AG04450 (cell line): ENCODE data around the gene CSF3R. TPM values are rescaled to one million over a fixed set of nuclear protein-coding genes. Genes with fewer than 3 reads are reported as not detected.
"Not testable (repeated sequence)": the region's sequence is repeated elsewhere in the genome, so short reads cannot be mapped to it uniquely, and the experiment has no call there.

Source experiments
- CTCF ChIA-PET: fragments of 300-600, 350-600 bp; formaldehyde crosslinking; extraction: SDS; loops from one replicate; lab custom pipeline; 2022; ENCODE audit warnings: antibody characterized with exemption, inconsistent platforms; lab: Charles Lee
- POLR2A ChIA-PET: fragments of 350-600 bp; formaldehyde crosslinking; extraction: SDS; loops from one replicate; lab custom pipeline; 2021; ENCODE audit warnings: antibody characterized with exemption, inconsistent platforms; lab: Yijun Ruan, JAX
- DNase-seq: peaks from one replicate; pipeline ENCODE4 v3.0.0-alpha.2; 2011; ENCODE audit warnings: low read depth, low spot score
- H3K27ac ChIP-seq: one replicate; pipeline ENCODE4 v1.5.1; 2012; ENCODE audit warnings: low read depth, low read length, control low read depth
- H3K27me3 ChIP-seq: one replicate; pipeline ENCODE4 v1.6.0; 2012; ENCODE audit warnings: low read length; ENCODE audit not compliant: control insufficient read depth, insufficient read depth
- H3K4me3 ChIP-seq: 2 replicates; pipeline ENCODE4 v1.5.1; 2011; ENCODE audit warnings: mild to moderate bottlenecking, low read depth, low read length, control low read depth
- H3K9me3 ChIP-seq: 2 replicates; pipeline ENCODE4 v1.5.1; 2012; ENCODE audit warnings: low read length; ENCODE audit not compliant: control insufficient read depth, insufficient read depth
- CTCF ChIP-seq: IDR thresholded peaks from 2 replicates; pipeline ENCODE4 v1.5.1; 2011; ENCODE audit warnings: low read depth, low read length, control low read depth, inconsistent platforms
- polyA plus RNA-seq: library from polyadenylated mRNA; depleted of rRNA; stranded (reverse); fragments of >200 nt; gene quantifications from 2 replicates; pipeline ENCODE4 v1.2.3, GENCODE V29; 2011

Gene CSF3R
- polyA plus RNA-seq, 1 experiment = not detected

- ChIA-PET CTCF (interaction anchor here (3.0 kb wide), 1 partner anchor 19 kb away, joined by 13 read pairs; no protein-coding TSS in a partner anchor), POLR2A (no interaction called here)
- Histone ChIP-seq H3K9me3 (no peaks in the 10 kb centered on the region; the same call in 1 of the 2 replicates), H3K27ac (no peak overlapping the region), H3K4me3 (no peak overlapping the region), H3K27me3 (peaks cover 12% of the 10 kb centered on the region)
- no peak for DNase-seq
- TF ChIP-seq CTCF = no peak
Measured at GRCh38 chr1:36497207-36497606, 14.5 kb upstream of the CSF3R start.

- ChIA-PET POLR2A (no interaction called here), CTCF (no interaction called here)
- no peaks in the 10 kb centered on the region; the same call in 1 of the 2 replicates for H3K9me3 ChIP-seq
- TF ChIP-seq CTCF = no peak
- no peak overlapping the region for H3K27ac ChIP-seq
- H3K27me3 ChIP-seq = peaks cover 15% of the 10 kb centered on the region
- no peak for DNase-seq
- no peak overlapping the region for H3K4me3 ChIP-seq
Measured at GRCh38 chr1:36494971-36495370, 12.3 kb upstream of the CSF3R start.

- no peak for TF ChIP-seq CTCF
- POLR2A ChIA-PET = no interaction called here
- H3K27me3 ChIP-seq = peaks cover 15% of the 10 kb centered on the region
- no peak for DNase-seq
- H3K9me3 ChIP-seq = no peaks in the 10 kb centered on the region; the same call in 1 of the 2 replicates
- CTCF ChIA-PET = no interaction called here
- H3K27ac ChIP-seq = no peak overlapping the region
- H3K4me3 ChIP-seq = no peak overlapping the region
Measured at GRCh38 chr1:36493524-36493923, 10.8 kb upstream of the CSF3R start.

- CTCF ChIA-PET = no interaction called here
- no peak for DNase-seq
Measured at GRCh38 chr1:36492491-36492890, 9.8 kb upstream of the CSF3R start.

GRCh38 chr1:36489258-36490051 lies 6.7 kb upstream of the CSF3R start:
- H3K27ac ChIP-seq, POLR2A ChIA-PET, DNase-seq, H3K4me3 ChIP-seq, CTCF ChIA-PET, H3K9me3 ChIP-seq: not testable (repeated sequence)
- H3K27me3 ChIP-seq = peaks cover 25% of the 10 kb centered on the region

More at GRCh38 chr1:36492491-36492890, 9.8 kb upstream of the CSF3R start:
- no peak overlapping the region for H3K27ac ChIP-seq
- TF ChIP-seq CTCF = no peak
- peaks cover 19% of the 10 kb centered on the region for H3K27me3 ChIP-seq
- H3K9me3 ChIP-seq = no peaks in the 10 kb centered on the region; the same call in 1 of the 2 replicates
- POLR2A ChIA-PET = no interaction called here
- no peak overlapping the region for H3K4me3 ChIP-seq
